Measurements from ENCODE around the gene CSAD. TPM values are rescaled to one million over a fixed set of nuclear protein-coding genes. Genes with fewer than 3 reads are reported as not detected.
A peak's percentile ranks its signal among the peaks of the same experiment; 100 is the strongest.

The CSAD gene
- total RNA-seq, 1 experiment from 2014 or later, result 15.4 TPM

GRCh38 chr12:53225635-53226424 is 45.1 kb upstream of the CSAD start:
- CTCF ChIA-PET, result interaction anchor here (0.6 kb wide), 1 partner anchor 46 kb away, joined by 3 read pairs; no protein-coding TSS in a partner anchor
- intact Hi-C loops (cut with micrococcal nuclease; ENCODE audit: unreplicated experiment), result no loop called here

GRCh38 chr12:53224897-53225634 is 44.3 kb upstream of the CSAD start:
- Histone ChIP-seq H3K36me3 (ENCODE audit: control insufficient read depth, insufficient read depth, low read length) (no peaks in the 10 kb centered on the region), H3K27ac (ENCODE audit: low read length) (no peak overlapping the region; the same call in 1 of the 2 replicates), H3K4me1 (ENCODE audit: control insufficient read depth, insufficient read depth, low read length) (peaks cover 34% of the 10 kb centered on the region), H3K27me3 (ENCODE audit: control insufficient read depth, insufficient read depth, low read length) (no peaks in the 10 kb centered on the region), H3K4me3 (ENCODE audit: low read depth in 2 of 2, low read length in 2 of 2) (no peak overlapping the region), H3K9me3 (ENCODE audit: control insufficient read depth, insufficient read depth, low read depth, low read length) (no peaks in the 10 kb centered on the region)
- TF ChIP-seq SIN3A (IDR thresholded peaks at IDR 0.05; ENCODE audit: borderline replicate concordance, insufficient read depth, low read depth, low read length) (no peak), CTCF (IDR thresholded peaks at IDR 0.05) (no peak), TCF7L2 (IDR thresholded peaks at IDR 0.05; ENCODE audit: low read depth, low read length) (no peak), POLR2AphosphoS5 (IDR thresholded peaks at IDR 0.05; ENCODE audit: low read depth, low read length) (no peak)
- TF ChIP-seq, protein P1, sequence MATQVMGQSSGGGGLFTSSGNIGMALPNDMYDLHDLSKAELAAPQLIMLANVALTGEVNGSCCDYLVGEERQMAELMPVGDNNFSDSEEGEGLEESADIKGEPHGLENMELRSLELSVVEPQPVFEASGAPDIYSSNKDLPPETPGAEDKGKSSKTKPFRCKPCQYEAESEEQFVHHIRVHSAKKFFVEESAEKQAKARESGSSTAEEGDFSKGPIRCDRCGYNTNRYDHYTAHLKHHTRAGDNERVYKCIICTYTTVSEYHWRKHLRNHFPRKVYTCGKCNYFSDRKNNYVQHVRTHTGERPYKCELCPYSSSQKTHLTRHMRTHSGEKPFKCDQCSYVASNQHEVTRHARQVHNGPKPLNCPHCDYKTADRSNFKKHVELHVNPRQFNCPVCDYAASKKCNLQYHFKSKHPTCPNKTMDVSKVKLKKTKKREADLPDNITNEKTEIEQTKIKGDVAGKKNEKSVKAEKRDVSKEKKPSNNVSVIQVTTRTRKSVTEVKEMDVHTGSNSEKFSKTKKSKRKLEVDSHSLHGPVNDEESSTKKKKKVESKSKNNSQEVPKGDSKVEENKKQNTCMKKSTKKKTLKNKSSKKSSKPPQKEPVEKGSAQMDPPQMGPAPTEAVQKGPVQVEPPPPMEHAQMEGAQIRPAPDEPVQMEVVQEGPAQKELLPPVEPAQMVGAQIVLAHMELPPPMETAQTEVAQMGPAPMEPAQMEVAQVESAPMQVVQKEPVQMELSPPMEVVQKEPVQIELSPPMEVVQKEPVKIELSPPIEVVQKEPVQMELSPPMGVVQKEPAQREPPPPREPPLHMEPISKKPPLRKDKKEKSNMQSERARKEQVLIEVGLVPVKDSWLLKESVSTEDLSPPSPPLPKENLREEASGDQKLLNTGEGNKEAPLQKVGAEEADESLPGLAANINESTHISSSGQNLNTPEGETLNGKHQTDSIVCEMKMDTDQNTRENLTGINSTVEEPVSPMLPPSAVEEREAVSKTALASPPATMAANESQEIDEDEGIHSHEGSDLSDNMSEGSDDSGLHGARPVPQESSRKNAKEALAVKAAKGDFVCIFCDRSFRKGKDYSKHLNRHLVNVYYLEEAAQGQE (IDR thresholded peaks at IDR 0.05; ENCODE audit: insufficient read depth in 1 of 2, low read depth in 2 of 2, low read length in 1 of 2), result no peak
- no peak for ATAC-seq
- intact Hi-C loops (cut with micrococcal nuclease; ENCODE audit: unreplicated experiment), result no loop called here
- in situ Hi-C loops (cut with HindIII; ENCODE audit: low pct_unique_long_range_greater_than_20kb, low sequenced_read_pairs), result no loop called here
- BruUV-seq (replicated peaks), result TSS peak; percentile 46
- ChIA-PET POLR2A (no interaction called here), CTCF (interaction anchor here (0.6 kb wide), 1 partner anchor 95 kb away, joined by 9 read pairs; no protein-coding TSS in a partner anchor)
- DNase-seq (ENCODE audit: low read depth, low spot score), result no peak

More at GRCh38 chr12:53225635-53226424, 45.1 kb upstream of the CSAD start:
- BruUV-seq (replicated peaks), result no TSS peak
- TF ChIP-seq, protein P1 (IDR thresholded peaks at IDR 0.05; ENCODE audit: insufficient read depth in 1 of 2, low read depth in 2 of 2, low read length in 1 of 2), result no peak
- no peak for TF ChIP-seq CTCF (IDR thresholded peaks at IDR 0.05)
- TF ChIP-seq SIN3A (IDR thresholded peaks at IDR 0.05; ENCODE audit: borderline replicate concordance, insufficient read depth, low read depth, low read length), result no peak
- no peak for TF ChIP-seq TCF7L2 (IDR thresholded peaks at IDR 0.05; ENCODE audit: low read depth, low read length)
- no peak for TF ChIP-seq POLR2AphosphoS5 (IDR thresholded peaks at IDR 0.05; ENCODE audit: low read depth, low read length)
- Histone ChIP-seq H3K27ac (ENCODE audit: low read length) (no peak overlapping the region), H3K36me3 (ENCODE audit: control insufficient read depth, insufficient read depth, low read length) (no peaks in the 10 kb centered on the region), H3K4me3 (ENCODE audit: low read depth in 2 of 2, low read length in 2 of 2) (no peak overlapping the region), H3K9me3 (ENCODE audit: control insufficient read depth, insufficient read depth, low read depth, low read length) (no peaks in the 10 kb centered on the region), H3K4me1 (ENCODE audit: control insufficient read depth, insufficient read depth, low read length) (peaks cover 35% of the 10 kb centered on the region), H3K27me3 (ENCODE audit: control insufficient read depth, insufficient read depth, low read length) (no peaks in the 10 kb centered on the region)
- no peak for ATAC-seq
- POLR2A ChIA-PET, result no interaction called here
- no peak for DNase-seq (ENCODE audit: low read depth, low spot score)
- in situ Hi-C loops (cut with HindIII; ENCODE audit: low pct_unique_long_range_greater_than_20kb, low sequenced_read_pairs), result no loop called here
